ENCODE data around the gene FUT7.

Gene FUT7

DNA sequence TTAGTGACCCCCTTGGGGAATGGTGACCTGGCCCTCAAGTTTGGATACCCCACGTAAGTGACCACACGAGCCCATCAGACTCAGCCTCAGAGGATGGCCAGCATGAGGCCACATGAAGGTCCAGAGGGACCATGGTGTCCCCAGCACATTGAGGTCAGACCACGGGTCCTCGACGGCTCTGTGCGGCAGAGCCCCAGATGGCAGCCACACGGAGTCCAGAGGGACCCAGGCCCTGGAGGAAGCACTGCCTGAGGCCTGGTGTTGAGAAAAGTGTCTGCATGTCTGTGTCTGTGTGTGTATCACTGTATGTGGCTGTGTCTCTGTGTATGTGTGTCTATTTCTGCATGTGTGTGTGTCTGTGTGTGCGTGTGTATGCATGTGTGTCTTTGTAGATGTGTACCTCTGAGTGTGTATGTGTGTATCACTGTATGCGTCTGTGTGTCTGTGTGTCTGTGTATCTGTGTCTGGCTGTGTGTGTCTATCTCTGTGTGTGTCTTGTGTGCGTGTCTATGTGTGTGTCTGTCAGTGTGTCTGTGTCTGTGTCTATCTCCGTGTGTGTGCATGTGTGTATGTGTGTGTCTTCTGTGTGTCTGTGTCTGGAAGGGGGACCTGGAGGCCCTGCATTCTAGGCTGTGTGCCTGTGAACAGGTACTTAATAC lies 48.1 kb downstream of the FUT7 start:
- Histone ChIP-seq H2AFZ (ENCODE audit: low read depth) (no peak overlapping the region), H4K20me1 (ENCODE audit: insufficient read depth) (no peaks in the 10 kb centered on the region), H3K27me3 (ENCODE audit: insufficient read depth, low read depth) (peaks cover 71% of the 10 kb centered on the region), H3K36me3 (ENCODE audit: insufficient read depth) (no peaks in the 10 kb centered on the region), H3K4me2 (no peak overlapping the region), H3K4me1 (ENCODE audit: low read depth, poor library complexity, severe bottlenecking) (no peaks in the 10 kb centered on the region), H3K4me3 (IDR thresholded peaks at IDR 0.05; ENCODE audit: insufficient read depth, low read depth, low read length) (no peak overlapping the region), H3K27ac (no peak overlapping the region), H3K9ac (no peak overlapping the region), H3K79me2 (ENCODE audit: insufficient read depth, low read depth) (no peaks in the 10 kb centered on the region)
- TF ChIP-seq, protein P1, sequence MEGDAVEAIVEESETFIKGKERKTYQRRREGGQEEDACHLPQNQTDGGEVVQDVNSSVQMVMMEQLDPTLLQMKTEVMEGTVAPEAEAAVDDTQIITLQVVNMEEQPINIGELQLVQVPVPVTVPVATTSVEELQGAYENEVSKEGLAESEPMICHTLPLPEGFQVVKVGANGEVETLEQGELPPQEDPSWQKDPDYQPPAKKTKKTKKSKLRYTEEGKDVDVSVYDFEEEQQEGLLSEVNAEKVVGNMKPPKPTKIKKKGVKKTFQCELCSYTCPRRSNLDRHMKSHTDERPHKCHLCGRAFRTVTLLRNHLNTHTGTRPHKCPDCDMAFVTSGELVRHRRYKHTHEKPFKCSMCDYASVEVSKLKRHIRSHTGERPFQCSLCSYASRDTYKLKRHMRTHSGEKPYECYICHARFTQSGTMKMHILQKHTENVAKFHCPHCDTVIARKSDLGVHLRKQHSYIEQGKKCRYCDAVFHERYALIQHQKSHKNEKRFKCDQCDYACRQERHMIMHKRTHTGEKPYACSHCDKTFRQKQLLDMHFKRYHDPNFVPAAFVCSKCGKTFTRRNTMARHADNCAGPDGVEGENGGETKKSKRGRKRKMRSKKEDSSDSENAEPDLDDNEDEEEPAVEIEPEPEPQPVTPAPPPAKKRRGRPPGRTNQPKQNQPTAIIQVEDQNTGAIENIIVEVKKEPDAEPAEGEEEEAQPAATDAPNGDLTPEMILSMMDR (conservative IDR thresholded peaks at IDR 0.05; ENCODE audit: low read depth, low read length): no peak

DNA sequence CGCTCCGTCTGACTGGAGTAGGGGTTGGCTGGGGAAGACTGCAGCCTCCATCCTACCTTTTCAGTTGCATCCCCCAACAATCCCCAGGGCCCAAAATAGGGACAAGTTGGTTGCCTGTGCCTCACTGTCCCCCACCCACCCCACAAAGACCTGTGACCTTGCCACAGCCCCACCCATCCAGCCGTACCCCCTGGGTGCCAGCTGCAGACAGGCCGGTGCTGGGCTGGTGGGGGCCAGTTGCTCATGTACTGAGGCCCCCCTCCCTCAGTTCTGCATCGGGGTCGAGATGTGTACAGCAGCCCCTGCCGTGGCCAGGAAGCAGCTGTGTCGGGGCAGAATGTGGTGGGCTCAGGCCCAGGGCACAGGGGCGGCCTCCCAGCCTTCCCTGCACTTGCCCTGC lies 48.7 kb downstream of the FUT7 start:
- Histone ChIP-seq H3K4me3 (IDR thresholded peaks at IDR 0.05; ENCODE audit: insufficient read depth, low read depth, low read length) (no peak overlapping the region), H3K36me3 (ENCODE audit: insufficient read depth) (no peaks in the 10 kb centered on the region), H3K4me2 (no peak overlapping the region), H3K27ac (no peak overlapping the region), H4K20me1 (ENCODE audit: insufficient read depth) (no peaks in the 10 kb centered on the region), H3K4me1 (ENCODE audit: low read depth, poor library complexity, severe bottlenecking) (no peaks in the 10 kb centered on the region), H2AFZ (ENCODE audit: low read depth) (no peak overlapping the region), H3K79me2 (ENCODE audit: insufficient read depth, low read depth) (no peaks in the 10 kb centered on the region), H3K9ac (no peak overlapping the region), H3K27me3 (ENCODE audit: insufficient read depth, low read depth) (peaks cover 65% of the 10 kb centered on the region)
- TF ChIP-seq, protein P1 (conservative IDR thresholded peaks at IDR 0.05; ENCODE audit: low read depth, low read length): no peak

GRCh38 chr9:136982232-136983051 lies 49.4 kb downstream of the FUT7 start, which contains the start of gene LCNL1:
Gene LCNL1, plus strand, starts transcription at chr9:136982993. Its CDS starts 594 bp downstream, at chr9:136983587.
- H3K4me2 ChIP-seq: no peak within 1 kb of the TSS
- no peaks in the 10 kb centered on the region for H4K20me1 ChIP-seq (ENCODE audit: insufficient read depth)
- H3K36me3 ChIP-seq (ENCODE audit: insufficient read depth): no peaks in the 10 kb centered on the region
- no peak within 1 kb of the TSS for H3K9ac ChIP-seq
- no peak within 1 kb of the TSS for H2AFZ ChIP-seq (ENCODE audit: low read depth)
- TF ChIP-seq, protein P1 (conservative IDR thresholded peaks at IDR 0.05; ENCODE audit: low read depth, low read length): no peak
- H3K27me3 ChIP-seq (ENCODE audit: insufficient read depth, low read depth): peaks cover 57% of the 10 kb centered on the region
- no peak within 1 kb of the TSS for H3K4me3 ChIP-seq (IDR thresholded peaks at IDR 0.05; ENCODE audit: insufficient read depth, low read depth, low read length)
- H3K27ac ChIP-seq: no peak within 1 kb of the TSS
- H3K79me2 ChIP-seq (ENCODE audit: insufficient read depth, low read depth): no peaks in the 10 kb centered on the region
- H3K4me1 ChIP-seq (ENCODE audit: low read depth, poor library complexity, severe bottlenecking): no peaks in the 10 kb centered on the region

DNA sequence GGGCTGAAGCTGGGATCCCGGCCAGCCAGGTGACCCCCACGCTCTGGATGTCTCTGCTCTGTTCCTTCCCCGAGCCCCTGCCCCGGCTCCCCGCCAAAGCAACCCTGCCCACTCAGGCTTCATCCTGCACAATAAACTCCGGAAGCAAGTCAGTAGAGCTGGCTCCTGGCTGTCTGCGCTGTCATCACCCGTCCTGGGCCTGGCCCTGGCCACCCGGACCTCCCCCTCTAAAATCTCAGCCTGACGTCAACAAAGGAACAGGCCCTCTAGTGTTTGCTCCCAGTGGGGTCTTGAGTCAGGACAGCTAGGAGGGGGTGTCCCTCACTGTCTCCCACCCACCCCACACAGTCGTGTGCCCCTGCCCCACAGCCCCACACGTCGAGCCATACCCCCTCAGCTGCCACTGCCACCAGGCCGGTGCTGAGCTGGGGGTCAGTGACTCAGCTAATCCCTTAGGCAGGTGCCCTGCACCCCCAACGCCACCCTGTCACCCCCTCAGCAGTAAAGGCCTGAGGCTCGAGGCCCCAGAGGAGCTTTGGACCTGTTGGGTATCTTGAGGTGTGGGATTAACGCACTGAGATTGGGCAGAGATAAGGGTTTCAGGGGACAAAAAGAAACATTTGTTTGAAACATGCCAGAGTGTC lies 50.2 kb downstream of the FUT7 start:
- H3K27ac ChIP-seq: no peak overlapping the region
- no peaks in the 10 kb centered on the region for H3K36me3 ChIP-seq (ENCODE audit: insufficient read depth)
- H3K9ac ChIP-seq: no peak overlapping the region
- no peak overlapping the region for H3K4me2 ChIP-seq
- no peaks in the 10 kb centered on the region for H3K79me2 ChIP-seq (ENCODE audit: insufficient read depth, low read depth)
- H3K4me3 ChIP-seq (IDR thresholded peaks at IDR 0.05; ENCODE audit: insufficient read depth, low read depth, low read length): no peak overlapping the region
- H3K4me1 ChIP-seq (ENCODE audit: low read depth, poor library complexity, severe bottlenecking): no peaks in the 10 kb centered on the region
- TF ChIP-seq, protein P1 (conservative IDR thresholded peaks at IDR 0.05; ENCODE audit: low read depth, low read length): no peak
- H3K27me3 ChIP-seq (ENCODE audit: insufficient read depth, low read depth): peaks cover 50% of the 10 kb centered on the region
- no peak overlapping the region for H2AFZ ChIP-seq (ENCODE audit: low read depth)
- no peaks in the 10 kb centered on the region for H4K20me1 ChIP-seq (ENCODE audit: insufficient read depth)

Data from KMS-11 (cell line).